GM18507 (cell line): ENCODE measurements around the gene CELF5.
"Not testable (repeated sequence)": the region's sequence is repeated elsewhere in the genome, so short reads cannot be mapped to it uniquely, and the experiment has no call there.

Source experiments
- DNase-seq: peaks from one replicate; pipeline ENCODE4 v3.0.0; 2011; ENCODE audit warnings: low read depth; ENCODE audit not compliant: insufficient read length; ENCODE audit errors: extremely low spot score
- FAIRE-seq: peaks from 2 replicates; lab custom pipeline; 2011; peaks lifted over from hg19 to GRCh38; lab: Jason Lieb, UNC

The CELF5 gene

GRCh38 chr19:3189702-3190469, 34.6 kb upstream of the CELF5 start:
- DNase-seq = no peak
- FAIRE-seq = no peak

DNA sequence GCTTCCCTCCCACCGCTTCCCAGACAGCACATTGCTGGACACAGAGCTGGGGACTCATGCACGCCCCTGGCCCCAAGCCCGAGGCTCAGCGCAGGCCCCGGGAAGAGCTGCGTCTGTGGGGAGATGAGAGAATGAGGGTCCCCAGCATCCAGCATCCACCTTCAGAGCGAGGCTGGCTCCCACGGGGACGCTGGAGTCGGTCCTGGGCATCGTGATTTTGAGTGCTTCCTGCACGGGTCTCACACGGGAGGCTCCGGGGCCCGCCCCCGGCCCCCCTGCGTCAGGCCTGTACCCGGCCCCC, 34.0 kb upstream of the CELF5 start:
- FAIRE-seq (no peak), DNase-seq (no peak)

GRCh38 chr19:3190921-3191805, 33.3 kb upstream of the CELF5 start:
- no peak for DNase-seq
- no peak for FAIRE-seq

- not testable (repeated sequence) for DNase-seq, FAIRE-seq
Observed at GRCh38 chr19:3191806-3192104, 32.7 kb upstream of the CELF5 start.

- FAIRE-seq (no peak), DNase-seq (no peak)
Observed at GRCh38 chr19:3192228-3192635, 32.2 kb upstream of the CELF5 start.

GRCh38 chr19:3192684-3193083, 31.8 kb upstream of the CELF5 start:
- no peak for DNase-seq
- no peak for FAIRE-seq

GRCh38 chr19:3193256-3194105, 31.0 kb upstream of the CELF5 start:
- DNase-seq (no peak), FAIRE-seq (no peak)

DNA sequence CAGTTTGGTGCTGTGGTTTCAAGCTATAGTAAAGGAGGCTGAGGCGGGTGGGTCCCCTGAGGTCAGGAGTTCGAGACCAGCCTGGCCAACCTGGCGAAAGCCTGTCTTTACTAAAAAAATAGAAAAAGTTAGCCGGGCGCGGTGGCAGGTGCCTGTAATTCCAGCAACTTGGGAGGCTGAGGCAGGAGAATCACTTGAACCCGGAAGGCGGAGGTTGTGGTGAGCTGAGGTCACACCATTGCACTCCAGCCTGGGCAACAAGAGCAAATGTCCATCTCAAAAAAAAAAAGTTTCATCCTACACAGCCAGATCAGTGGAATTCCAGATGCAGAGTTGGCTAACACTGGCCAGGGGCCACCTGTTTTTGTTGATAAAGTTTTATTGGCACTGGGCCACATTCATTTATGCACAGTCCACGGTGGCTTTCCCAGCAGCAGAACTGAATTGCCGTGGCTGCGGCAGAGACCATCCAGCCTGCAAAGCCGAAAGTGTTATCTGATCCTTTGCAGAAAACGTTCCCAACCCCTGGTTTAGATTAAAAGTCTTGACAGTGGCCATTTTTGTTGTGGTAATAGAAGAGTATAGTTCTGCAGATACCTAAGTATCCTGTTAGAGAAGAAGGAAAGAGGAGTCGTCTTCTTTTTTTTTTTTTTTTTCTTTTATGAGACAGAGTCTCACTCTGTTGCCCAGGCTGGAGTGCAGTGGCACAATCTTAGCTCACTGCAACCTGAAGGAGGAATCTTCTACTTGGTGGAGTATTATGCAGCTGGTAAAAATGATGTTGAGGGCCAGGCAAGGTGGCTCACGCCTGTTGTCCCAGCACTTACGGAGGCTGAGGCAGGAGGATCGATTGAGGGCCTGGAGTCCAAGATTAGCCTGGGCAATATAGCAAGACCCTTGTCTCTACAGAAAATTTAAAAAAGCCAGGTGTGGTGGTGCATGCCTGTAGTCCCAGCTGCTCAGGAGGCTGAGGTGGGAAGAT, 30.1 kb upstream of the CELF5 start:
- FAIRE-seq = no peak
- DNase-seq = no peak

- no peak for DNase-seq
- FAIRE-seq = no peak
Observed at GRCh38 chr19:3196064-3196932, 28.2 kb upstream of the CELF5 start.

DNA sequence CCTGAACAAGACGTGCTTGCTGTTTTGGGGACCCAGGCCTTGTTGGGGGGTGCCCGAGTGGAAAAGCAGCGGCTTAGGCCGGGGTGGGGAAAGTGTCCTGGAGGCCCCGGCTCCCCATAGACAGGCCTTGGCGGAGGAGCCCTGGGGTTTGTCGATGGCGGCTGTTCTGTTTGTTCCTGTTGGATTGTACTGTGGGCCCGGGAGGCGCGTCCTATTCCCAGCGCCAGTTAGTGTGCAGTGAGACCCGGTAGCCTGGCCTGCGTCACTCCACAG, 27.6 kb upstream of the CELF5 start:
- FAIRE-seq = no peak

DNA sequence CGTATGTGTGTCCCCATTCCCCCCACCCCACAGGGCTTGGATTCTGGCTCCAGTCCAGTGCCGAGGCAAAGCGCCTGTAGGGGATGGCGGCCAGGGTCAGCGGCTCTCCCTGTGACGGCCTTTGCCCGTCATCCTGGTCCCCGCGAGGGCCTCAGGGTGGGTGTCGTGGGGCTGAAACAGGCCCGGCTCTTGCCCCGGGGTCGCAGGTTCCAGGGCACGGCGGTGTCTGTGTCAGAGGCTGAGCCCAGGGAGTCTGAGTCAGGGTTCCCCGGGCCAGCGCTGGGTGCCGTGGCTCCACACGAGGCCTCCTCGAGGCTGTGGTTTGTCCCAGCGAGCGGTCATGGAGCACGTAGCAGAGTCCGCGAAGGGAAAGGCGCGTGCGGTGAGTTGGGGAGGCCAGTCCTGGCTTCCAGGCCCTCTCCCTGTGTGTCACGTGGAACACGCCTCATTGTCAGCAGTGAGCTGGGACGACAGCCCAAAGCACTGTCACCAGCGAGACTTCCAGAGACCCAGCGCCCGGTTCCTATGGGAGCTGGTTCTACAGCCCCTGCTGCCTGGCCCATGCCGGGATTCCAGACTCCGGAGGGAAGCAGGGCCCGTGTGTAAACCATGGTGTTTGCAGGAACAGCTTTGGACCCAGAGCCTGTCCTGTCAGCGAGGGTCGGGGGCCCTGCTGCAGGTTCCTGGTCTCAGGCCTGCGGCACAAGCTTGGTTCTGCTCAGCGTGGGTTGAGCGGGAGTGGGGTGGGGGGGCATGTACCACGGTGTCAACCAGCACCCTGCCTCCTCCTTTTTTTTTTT, 25.4 kb upstream of the CELF5 start:
- FAIRE-seq = no peak

More for the DNA sequence above, 27.6 kb upstream of the CELF5 start:
- DNase-seq = no peak

GRCh38 chr19:3201072-3201700, 23.3 kb upstream of the CELF5 start:
- no peak for FAIRE-seq

More for the DNA sequence above, 25.4 kb upstream of the CELF5 start:
- no peak for DNase-seq

DNA sequence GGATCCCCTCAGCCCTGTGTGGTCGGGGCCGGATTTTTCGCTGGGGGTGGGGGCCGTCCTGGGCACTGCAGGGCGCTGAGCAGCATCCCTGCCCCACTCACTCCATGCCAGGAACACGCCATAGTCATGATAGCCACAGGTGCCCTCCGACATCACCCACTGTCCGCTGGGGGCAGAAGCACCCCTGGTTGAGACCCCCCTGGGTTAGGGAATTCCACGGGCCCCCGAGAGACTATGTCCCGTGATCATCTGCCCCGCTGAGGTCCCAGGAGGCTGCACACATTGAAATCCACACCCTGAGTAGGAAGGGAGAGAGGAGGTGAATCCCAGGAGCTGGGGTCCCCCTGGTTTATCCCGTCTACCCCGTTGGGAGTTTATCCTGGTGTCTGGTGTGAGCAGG, 22.6 kb upstream of the CELF5 start:
- no peak for FAIRE-seq
- DNase-seq = no peak

More at GRCh38 chr19:3201072-3201700, 23.3 kb upstream of the CELF5 start:
- no peak for DNase-seq

DNA sequence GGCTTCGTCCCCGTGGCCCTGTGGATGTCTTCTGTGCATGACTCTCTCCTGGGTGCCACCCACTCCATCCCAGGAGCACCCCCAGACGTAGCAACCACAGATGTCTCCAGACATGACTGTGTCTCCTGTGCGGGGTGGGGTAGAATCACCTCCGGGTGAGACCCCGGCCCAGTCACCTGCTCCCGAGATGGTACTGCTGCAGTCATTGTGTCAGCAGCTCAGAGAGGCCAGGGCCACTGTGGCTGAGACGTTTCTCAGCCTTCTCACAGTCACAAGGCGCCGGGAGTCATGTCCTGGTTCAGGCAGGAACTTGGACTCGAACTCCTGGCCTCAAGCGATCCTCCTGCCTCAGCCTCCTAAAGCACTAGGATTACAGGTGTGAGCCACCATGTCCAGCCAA, 22.1 kb upstream of the CELF5 start:
- FAIRE-seq = no peak

GRCh38 chr19:3202895-3203294, 21.6 kb upstream of the CELF5 start:
- FAIRE-seq, DNase-seq: not testable (repeated sequence)

More for the DNA sequence above, 22.1 kb upstream of the CELF5 start:
- no peak for DNase-seq

- FAIRE-seq (no peak), DNase-seq (no peak)
Observed at GRCh38 chr19:3203805-3204645, 20.4 kb upstream of the CELF5 start.
